HG03442 (cell line): Measurements from ENCODE around the gene KCND2.
"Not testable (repeated sequence)": the region's sequence is repeated elsewhere in the genome, so short reads cannot be mapped to it uniquely, and the experiment has no call there.

ENCODE experiments used
- ATAC-seq: cut with Tn5 transposase; IDR thresholded peaks from one replicate; pipeline ENCODE4 v1.9.1; 2021; ENCODE audit warnings: mild to moderate bottlenecking, moderate library complexity; ENCODE audit not compliant: unreplicated experiment

The KCND2 gene

DNA sequence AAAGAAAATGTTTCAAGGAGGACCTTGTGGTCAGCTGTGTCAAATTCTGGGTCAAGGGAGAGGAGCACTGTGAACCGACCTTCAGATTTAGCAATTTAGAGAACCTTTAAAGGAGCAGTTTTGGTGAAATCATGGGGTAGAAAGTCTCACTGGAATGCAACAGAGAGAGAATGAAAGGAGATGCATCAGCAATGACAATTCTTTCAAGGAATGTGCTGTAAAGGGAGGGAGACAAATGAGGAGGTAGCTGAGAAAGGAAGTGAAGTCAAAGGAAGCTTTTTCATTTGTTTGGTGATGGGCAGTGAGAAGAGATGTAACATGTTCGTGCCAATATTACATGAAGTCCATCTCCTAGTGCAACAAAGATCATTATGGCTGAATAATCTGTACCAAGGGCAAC, 418.9 kb downstream of the KCND2 start:
- no peak for ATAC-seq

GRCh38 chr7:120695848-120696247, 422.9 kb downstream of the KCND2 start:
- no peak for ATAC-seq

DNA sequence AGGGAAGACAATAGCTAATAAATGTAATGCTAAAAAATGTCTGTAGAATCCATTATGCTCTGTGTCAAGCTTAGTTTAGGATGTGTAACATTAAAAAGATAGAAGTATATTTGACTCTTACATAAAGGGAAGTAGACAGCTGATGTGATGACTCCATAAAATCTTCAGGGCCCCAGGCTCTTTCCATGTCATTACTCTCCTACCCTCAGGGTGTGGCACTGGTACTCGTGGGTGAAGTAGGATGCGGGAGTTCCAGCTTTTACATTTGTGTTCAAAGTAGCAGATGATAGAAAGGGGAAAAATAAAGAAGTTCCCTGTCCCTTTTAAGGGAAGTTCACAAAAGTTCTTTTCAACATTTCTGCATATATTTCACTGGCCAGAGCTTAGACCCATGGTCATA, 427.8 kb downstream of the KCND2 start:
- no peak for ATAC-seq

DNA sequence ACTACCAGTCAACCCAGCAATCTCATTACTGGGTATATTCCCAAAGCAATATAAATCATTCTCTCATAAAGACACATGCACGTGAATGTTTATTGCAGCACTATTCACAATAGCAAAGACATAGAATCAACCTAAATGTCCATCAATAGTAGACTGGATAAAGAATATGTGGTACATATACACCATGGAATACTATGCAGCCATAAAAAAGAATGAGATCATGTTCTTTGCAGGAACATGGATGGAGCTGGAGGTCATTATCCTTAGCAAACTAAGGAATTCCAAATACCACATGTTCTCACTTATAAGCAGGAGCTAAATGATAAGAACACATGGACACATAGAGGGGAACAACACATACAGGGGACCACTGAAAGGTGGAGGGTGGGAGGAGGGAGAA, 429.4 kb downstream of the KCND2 start:
- not testable (repeated sequence) for ATAC-seq

GRCh38 chr7:120703585-120704240, 430.7 kb downstream of the KCND2 start:
- no peak for ATAC-seq

GRCh38 chr7:120709252-120709971, 436.4 kb downstream of the KCND2 start:
- ATAC-seq, result no peak

DNA sequence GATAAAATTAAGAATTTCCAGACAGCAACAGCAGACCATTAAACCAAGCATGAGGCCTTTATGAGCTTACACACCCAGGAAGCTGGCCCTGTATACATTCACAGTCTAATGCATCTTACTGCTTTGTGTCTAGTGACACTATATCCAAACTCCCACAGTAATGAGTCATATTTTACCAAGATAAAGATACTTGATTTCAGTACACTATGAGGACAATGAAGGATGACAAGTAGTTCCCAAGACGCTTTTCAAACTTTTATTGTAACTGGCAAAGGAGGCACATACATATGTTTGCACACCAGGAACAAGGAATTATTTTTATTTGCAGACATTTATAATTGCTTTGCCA, 437.0 kb downstream of the KCND2 start:
- ATAC-seq, result no peak

- ATAC-seq, result no peak
These were observed 442.0 kb downstream of the KCND2 start for GRCh38 chr7:120714945-120715344.

GRCh38 chr7:120716307-120716706, 443.3 kb downstream of the KCND2 start:
- ATAC-seq, result no peak

GRCh38 chr7:120717166-120717565, 444.2 kb downstream of the KCND2 start:
- no peak for ATAC-seq

- ATAC-seq, result no peak
These were observed 445.4 kb downstream of the KCND2 start for GRCh38 chr7:120718361-120718760.

GRCh38 chr7:120720317-120720716, 447.3 kb downstream of the KCND2 start:
- no peak for ATAC-seq

DNA sequence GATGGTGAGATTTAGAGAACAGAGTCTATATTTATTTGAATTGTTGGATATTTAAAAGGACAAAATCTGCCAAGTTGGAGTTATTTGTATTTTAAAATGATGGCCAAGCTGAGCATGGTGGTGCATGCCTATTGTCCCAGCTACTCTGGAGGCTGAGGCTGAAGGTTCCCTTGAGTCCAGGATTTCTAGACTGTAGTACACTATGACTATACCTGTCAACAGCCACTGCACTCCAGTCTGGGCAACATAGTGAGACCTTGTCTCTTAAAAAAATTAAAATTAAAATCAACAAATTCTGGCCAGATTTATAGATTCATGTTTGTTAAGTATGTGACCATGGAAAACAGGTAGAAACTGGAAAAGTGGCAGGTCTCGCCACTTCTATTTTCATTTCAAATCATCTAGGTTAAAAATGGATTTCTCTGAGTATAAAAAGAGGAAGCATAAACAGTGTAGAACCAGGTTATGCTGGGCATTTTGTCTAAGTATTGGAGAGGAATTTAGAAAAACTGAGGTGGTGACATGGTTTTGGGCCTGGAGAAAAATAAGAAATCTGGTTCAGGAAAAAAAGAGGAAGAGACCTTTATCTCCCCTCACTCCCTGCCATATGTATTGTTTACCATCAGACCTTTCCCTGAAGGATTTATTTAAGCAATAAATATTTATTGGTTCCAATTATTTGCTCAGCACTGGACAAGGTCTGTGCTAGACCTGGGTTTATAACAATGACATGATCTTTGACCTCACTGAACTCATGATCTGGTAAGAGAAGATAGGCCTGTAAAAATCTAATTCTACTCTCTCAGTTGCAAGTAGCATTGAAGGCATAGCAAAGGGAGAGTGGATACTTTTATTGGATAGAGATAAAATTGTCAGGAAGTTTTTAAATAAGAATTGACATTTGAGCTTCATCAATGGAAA, 450.8 kb downstream of the KCND2 start:
- no peak for ATAC-seq

- ATAC-seq, result no peak
These were observed 451.5 kb downstream of the KCND2 start for GRCh38 chr7:120724448-120724847.

DNA sequence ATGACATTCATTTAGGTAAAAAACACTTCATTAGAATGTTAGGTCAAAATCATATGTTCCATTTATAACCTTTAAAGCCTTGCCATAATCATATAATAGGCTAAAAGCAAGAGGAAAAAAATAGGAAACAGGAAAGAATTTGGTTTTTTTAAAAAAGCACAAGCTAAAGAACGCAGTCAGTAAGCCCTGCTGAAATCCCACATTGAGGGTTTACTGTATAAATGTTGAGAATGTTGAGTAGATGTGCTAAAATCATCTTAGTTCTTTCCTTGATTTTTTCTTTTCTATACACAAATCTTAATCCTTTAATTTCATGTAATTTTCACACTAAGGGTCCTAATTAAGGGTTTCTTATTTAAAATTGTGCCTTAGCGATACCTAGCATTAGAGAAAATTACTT, 452.0 kb downstream of the KCND2 start:
- no peak for ATAC-seq

- no peak for ATAC-seq
These were observed 452.5 kb downstream of the KCND2 start for GRCh38 chr7:120725376-120726039.

DNA sequence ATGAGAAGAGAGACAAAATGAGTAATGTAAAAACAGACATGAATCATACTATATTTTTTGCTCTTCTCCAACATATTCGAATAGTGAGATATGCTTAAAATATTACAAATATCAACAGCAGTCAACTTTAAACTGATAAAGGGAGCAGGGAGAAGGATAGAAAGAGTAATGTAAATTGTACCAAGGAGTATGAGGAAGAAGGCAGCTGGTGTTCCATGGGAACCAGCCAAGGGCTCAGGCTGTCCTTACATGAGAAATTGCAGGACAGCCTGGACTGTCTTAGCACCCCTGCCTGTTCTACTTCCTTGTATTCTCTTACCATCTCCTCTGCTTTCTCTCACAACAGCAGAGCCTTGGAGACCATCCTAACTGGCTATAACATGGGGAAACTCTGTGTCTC, 456.3 kb downstream of the KCND2 start:
- no peak for ATAC-seq

DNA sequence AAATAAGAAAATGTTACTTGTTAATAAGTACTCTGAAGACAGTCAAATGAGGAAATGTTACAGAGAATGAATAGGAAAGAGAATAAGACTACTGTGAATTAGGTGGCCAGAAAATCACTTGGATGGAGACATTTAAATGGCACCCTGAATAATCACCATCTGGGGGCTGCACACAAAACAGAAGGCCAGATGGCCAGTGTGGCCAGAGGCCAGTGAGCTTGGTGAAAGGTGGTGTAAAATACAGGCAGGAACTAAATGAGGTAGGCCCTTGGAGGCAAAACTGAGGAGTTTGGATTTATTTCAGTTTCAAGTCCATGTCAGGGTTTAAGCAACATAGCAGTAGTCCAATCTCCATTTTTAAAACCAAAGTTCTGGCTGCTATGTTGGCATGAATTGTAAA, 458.3 kb downstream of the KCND2 start:
- ATAC-seq, result no peak

DNA sequence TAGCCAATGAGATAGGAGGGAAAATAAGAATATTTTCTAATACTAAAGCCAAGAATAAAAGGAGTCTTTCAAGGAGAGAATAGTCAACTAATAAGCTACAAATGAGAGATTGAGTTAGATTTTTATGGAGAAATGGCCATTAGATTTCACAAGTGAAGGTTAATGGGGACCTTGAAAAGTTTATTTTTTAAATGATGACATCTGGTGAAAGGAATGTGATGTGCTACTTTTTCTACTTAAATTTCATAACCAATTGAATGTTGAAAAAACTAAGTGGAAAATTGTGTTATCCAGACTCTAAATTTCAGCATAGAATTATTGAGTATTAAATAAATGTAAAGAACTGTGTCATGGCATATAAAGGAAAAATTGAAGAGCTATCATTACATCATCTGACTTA, 459.3 kb downstream of the KCND2 start:
- ATAC-seq, result no peak

DNA sequence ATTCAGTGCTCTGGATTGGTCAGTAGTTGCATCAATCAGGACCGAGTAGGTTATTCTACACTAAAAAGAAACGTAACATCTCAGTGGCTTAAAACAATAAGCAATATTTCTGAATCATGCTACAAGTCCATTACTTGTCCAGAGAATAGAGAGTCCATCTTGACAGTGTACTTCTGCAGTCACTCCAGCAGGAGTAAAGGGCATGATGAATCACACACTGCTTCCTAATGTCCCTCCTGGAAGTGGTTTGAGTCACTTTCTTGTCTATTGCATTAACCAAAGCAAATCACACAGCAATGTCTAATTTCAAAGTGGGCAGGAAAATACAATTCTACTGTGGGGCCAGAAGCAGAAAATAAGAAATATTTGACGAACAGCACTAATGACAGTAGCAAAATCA, 460.2 kb downstream of the KCND2 start:
- ATAC-seq, result no peak

GRCh38 chr7:120733835-120734234, 460.9 kb downstream of the KCND2 start:
- ATAC-seq, result no peak
